HG03108 (cell line): ENCODE results near the gene EXOG.
A peak's percentile ranks its signal among the peaks of the same experiment; 100 is the strongest.

ENCODE experiments used
- ATAC-seq: cut with Tn5 transposase; IDR thresholded peaks from one replicate; pipeline ENCODE4 v1.9.1; 2021; ENCODE audit warnings: moderate library complexity; ENCODE audit not compliant: unreplicated experiment

Gene EXOG, protein sequence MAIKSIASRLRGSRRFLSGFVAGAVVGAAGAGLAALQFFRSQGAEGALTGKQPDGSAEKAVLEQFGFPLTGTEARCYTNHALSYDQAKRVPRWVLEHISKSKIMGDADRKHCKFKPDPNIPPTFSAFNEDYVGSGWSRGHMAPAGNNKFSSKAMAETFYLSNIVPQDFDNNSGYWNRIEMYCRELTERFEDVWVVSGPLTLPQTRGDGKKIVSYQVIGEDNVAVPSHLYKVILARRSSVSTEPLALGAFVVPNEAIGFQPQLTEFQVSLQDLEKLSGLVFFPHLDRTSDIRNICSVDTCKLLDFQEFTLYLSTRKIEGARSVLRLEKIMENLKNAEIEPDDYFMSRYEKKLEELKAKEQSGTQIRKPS

DNA sequence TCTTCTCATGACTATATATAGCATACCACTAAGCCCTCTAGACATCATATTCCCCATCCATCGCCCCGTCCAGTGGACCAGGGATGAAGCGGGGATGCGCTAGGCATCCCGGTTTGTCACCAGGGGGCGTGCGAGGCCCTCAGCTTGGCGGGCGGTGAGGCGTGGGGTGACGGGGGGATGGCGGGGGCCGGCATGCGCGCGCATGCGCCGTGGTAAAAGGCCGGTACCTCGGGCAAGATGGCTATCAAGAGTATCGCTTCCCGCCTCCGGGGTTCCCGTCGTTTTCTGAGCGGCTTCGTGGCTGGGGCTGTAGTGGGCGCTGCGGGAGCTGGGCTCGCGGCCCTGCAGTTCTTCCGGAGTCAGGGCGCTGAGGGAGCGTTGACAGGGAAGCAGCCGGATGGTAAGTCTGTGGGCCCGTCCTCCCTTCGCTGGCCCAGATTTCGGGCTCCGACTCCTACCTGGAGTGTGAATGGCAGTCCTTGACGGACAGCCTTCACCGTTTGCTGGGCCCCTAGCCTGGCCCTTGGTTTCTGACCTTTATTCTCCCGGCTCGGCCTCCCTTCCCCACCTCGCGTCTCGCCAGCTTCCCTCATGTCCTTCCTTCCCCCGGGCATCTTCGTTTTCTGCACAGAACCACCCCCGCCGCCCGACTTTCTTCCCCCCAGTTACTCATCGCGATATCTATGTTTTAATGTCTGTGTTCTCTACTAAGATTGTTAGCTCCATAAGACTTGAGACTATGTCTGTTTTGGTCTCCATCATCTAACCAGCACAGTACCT is at the start of gene EXOG:
EXOG (plus strand) TSS at position 210 of the 780 bp plus-strand sequence; CDS start at position 238, 28 bp downstream.
- ATAC-seq = peak; percentile 81

DNA sequence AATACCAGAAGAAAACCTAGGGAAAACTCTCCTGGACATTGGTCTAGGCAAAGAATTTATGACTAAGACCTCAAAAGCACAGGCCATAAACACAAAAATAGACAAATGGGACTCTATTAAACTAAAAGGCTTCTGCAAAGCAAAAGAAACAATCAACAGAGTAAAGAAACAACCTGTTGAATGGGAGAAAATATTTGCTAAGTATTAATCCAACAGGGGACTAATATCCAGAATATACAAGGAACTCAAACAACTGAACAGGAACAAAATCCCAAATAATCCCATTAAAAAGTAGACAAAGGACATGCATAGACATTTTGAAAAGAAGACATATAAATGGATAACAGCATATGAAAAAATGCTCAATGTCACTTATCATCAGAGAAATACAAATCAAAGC is 49.3 kb upstream of the EXOG start:
- no peak for ATAC-seq

DNA sequence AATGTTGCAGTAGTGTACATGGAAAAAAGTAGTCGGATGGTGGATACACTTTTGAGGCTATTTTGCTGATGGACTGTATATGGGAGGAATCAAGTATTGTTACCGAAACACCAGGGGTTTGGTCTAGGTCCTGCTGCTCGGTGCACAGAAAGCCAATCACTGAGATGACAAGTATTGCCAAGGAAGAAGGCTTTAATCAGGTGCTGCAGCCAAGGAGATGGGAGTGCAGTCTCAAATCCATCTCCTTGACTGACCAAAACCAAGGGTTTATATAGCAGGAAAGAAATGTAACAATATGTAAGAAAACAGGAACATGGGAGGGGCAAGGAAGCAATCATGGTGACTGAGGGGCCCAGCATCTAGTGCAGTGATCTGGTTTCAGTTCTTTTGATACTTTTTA is 45.3 kb upstream of the EXOG start:
- no peak for ATAC-seq

DNA sequence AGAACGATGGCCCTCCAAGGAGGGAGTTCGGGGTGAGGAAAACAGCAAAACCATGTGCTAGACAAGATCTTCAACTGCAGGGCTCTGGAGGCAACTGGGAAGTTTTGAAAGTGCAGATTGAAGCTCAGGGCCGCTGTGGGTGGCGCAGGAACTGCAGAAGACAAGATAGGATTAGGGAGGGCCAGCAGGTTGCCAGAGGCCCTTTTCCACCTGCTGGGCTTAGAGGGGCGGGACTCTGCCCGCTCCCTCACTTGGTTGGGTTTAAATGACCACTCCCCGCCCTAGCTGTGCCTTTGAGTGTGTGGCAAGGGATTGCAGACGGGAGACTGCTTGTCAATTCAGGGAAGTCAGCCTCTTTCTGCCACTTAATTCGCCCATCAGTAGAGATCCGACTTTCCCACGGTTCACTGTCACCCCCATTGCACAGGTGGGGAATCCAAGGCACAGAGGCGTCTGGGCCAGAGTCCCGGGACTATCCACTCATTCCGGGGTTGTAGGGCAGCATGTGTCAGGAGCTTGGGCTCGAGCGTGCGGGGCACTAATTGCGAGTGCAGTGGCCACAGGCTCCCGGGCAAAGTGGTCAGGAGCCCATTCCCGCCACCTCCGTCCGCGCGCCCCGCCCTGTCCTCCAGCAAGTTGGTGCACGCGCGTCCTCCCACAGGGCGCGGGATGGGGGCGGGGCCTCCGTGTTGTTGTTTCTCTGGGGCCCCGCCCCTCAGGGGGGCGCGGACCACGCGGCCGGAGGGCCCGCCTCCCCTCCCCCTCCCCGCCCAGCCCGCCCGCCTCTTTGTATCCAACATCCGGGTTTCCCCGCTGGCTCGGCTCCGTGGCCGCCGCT is 42.8 kb upstream of the EXOG start, which contains the start of gene ACVR2B:
ACVR2B (plus strand) TSS at position 816 of the 838 bp plus-strand sequence. CDS start 433 bp downstream, outside the sequence.
- peak; percentile 53 for ATAC-seq

DNA sequence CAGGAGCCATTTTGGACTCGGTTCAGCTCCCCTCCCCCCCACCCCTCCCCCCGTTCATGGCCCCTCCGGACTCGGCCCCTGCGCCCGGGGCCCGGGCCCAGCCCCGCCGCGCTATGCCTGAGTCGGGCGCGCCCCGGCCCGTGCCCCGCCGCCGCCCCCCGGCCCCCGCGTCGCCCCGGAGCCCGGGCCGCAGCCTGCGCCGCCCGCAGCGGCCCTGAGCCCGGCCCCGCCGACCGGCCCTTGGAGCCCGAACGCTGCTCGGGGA is 42.3 kb upstream of the EXOG start:
- peak; percentile 13 for ATAC-seq

DNA sequence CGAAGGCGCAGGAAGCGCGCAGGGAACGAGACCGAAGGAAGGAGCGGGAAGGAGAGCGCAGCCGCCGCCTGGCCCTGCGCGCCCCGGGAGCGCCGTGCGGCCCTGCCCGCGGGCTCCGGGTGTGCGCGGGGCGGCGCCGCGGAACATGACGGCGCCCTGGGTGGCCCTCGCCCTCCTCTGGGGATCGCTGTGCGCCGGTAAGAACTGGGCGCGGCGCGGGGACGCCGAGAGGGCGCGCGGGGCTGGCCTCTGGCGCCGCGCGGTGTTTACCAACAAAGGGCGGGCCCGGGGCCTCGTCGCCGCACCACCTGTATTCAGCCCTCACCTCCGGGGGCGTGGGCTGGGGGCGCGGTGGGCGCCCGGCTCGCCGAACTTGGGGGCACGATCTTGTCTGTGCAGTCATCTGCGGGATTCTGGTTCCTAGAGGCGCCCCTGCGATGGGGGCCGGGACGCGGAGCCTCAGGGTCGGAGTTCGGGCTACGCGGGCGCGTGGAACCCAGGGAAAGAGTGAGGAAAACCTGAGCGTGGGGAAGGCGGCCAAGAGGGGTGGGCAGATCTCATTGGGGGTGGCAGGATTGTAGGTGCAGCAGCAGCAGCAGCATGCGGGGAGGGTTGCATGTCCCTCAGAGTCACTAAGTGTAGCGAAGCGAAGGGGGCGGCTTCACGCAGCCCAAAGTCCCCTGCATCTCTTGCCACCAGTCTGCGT is 41.8 kb upstream of the EXOG start:
- ATAC-seq = peak; percentile 29

DNA sequence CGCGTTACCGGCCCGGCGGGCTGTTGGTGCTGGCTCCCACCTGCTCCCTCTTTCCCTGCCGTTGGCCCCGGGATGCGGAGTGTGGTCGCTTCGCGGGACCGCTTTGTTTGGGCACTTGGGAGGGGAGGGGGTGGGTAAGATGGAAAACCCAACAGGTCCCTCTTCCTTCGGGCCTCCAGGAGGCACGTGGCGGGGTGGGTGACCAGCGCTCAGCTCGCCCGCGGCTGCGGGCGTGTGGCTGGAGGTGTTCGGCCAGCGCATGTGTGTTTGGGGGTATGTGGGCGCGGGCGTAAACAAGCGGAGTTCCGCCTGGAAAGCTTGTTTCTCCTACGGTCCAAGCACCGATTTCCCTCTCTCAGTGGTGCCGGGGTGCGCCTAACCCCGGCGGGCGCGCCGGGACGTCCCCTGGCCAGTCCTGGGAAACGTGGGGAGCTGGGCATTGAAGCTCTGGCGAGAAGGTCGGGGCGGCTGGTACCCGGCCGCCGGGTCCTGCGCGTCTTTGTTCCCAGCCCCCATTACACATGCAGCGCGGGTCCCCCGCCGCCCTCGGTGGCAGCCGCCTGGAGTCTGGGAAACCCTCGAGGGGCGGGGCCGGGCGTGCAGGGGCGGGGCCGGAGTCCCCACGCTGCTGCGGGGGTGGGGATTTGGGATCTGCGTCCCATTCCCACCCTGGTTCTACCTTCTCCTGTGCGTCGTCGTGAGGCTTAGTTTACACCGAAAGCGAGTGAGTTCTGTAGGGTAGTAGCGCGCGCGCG is 41.1 kb upstream of the EXOG start:
- ATAC-seq = no peak

DNA sequence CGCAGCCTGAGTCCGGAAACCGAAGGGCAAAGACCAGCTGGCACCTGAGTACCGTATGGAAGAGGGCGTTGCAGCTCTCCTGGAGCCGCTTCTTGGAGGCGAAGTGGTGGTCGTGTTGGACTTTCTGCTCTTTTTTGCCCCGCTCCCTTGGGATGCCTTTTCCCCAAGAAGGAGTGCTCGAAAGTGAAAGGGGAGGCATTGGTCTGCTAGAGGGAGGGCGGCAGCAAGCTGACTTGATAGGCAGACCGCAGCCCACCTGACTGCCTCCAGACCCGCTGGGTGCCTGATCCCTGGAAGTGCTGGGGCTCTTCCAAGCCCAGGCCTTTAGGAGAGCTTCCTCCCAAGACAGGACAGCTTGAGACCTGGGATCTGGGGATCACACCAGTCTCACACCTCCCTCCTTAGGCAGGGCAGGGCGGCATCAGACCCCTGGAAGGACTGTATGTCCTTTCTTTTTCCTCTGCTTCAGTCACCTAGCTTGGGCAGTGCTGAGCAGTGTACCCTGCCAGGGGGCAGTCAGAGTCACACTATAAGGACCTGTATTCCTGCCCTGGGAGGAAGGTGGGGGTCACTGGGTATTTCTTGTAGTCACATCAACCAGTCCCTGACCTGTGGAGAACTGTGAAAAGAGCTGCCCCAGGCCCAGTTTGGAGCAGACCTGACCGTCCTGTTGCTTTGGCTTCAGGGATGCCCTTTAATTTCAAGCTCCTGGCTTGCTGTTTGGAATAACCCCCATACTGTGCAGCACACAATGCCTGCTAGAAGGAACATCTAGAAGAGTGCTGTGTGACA is 40.3 kb upstream of the EXOG start:
- ATAC-seq = no peak

DNA sequence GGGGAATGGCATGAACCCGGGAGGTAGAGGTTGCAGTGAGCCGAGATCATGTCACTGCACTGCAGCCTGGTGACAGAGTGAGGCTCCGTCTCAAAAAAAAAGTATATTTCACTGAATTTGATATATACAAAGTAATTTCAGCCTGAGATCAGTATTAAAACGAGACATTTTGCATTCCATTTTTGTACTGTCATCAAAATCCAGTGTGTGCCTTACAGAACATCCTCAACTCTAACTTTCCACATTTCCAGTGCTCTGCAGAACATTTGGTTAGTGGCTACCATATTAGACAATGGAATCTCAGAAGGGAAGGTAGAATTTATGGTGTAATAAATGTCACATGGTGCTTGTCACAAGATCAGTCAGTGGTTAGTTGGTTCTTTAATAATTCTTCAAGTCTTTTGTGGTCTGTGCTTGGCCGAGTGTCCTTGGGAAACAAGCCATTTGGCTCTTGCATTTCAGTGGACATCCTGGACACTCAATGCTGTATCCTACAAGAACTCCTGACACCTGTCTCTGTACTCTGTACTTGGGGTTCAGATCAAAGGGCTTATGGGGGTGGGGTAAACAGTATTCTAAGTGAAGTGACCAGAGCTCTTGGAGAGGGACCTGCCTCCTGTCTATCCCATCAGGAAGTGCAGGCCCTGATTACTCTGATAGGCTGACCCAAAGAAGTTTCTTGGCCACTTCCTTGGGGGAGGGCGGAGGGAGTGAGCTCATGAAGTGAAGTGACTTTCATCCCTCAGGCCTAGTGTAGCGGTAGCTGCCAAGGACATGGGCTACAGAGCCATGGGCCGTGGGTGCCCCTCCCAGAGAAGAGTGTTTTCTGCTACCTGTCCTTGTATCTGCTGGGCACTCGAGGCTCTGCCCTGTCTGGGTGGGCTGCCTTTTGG is 38.8 kb upstream of the EXOG start:
- ATAC-seq = no peak

DNA sequence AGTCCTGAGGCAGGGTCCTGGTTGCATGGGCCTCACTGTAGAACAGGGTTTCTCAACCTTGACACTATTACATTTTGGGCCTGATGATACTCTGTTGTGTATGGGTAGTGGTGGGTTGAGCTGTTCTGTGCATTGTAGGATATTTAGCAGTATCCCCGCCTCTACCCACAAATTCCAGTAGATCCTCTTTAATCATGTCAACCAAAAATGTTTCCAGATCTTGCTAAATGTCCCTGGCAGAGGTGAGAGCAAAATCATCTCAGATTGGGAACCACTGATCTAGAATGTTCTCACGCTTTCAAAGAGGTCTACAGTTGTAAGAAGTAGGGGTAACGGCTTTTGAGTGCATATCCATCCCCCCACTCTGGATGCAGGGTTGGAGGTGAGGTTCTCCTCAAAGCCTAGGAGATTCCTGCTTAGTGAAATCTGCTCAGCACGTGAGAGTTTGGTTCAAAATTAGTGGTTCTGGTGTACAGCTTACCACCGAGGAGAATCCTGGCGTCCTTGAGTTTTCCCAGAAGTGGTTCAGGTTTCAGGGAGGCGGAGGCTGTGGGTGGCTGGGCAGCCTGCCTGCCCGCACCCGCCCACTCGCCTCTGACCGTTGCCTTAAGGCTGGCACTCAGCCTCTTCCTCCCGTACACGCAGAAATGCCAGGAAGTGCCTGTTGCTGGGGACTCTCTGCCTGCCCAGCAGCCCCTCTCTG is 37.2 kb upstream of the EXOG start:
- no peak for ATAC-seq

DNA sequence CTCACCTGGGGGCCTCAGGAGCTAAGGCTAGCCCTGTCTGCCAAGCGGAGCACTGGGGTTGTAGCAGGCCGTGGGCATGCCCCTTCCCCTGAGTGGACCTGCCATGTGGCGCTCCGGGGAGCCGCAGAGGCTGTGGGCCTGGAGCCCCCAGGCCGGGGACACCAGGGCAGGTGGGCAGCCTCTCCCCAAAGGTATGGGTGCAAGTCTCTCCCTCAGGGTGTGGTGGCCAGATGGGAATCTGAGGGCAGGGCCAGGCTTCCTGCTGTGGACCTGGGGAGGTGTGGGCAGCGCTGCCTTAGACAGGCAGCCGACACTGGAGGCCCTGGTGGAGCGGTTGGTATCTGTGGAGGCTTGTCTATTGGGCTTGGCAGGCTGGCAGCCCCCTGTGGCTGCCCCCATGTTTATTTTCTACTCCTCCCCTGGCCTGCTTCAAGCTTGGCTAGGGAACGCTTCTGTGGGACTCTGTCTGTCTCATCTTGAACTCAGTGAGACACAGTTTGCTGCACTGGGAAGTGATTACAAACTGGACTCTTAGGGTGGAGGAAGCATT is 36.6 kb upstream of the EXOG start:
- ATAC-seq = no peak

DNA sequence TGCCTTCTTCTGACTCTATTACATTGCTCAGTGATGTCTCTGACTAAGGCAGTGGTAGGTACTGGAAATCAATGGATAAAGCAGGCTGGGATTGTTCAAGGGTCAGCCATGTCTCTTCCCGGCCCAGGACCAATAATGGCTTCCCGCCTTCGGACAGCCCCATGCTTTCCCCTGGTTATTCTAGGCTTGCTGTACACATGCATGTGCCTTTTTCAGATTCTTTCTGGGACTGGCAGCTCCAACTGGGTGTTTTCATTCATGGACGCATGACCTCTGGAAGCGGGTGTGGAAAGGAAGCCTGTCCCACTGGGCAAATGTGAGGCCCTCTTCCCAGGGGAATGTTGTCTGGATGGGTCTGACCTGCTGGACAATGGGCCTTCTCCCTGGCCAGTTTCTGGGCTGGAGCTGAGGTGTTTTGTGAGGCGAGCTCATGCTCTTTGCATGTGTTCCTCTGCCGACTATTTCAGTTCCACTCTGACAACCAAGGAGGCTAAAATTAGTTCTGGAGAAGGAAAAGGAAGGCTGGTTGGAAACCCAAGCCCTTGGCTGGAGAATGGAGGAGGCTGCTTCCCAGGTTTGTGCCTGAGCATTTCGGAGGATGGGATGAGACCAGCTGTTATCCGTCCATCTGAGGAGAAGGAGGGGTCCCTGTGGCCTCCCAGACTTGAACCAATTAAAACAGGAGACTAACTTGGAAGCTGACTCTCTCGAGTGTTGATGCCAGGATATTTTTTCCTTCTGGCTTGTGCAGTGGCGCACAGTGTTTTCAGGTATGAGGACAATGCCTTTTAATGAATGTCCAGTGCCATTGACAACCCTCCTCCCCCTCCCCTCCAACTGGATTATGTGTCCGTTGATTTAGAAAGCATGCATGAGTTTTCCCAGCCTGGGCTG is 35.5 kb upstream of the EXOG start:
- ATAC-seq = no peak

DNA sequence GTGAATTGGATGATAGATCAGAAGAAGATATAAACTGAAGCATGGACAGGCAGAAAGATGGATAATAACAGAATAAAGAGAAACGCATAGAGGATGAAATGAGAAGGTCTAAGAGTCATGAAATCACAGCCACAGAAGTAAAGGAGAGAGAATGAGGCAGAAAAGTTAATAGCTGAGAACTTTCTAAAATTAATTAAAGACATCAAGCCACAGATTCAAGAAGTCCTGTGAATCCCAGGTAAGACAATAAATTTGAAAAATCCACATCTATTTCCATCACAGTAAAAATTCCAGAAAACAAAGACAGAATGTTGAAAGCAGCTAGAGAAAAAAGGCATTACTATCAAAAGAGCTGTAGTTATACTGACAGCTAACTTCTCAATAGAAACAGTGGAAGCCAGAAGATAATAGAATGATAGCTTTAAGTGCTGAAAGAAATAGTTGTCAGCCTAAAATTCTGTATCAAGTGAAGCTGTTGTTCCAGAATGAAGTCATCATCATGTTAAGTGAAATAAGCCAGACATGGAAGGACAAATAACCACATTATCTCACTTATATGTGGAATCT is 30.5 kb upstream of the EXOG start:
- no peak for ATAC-seq

DNA sequence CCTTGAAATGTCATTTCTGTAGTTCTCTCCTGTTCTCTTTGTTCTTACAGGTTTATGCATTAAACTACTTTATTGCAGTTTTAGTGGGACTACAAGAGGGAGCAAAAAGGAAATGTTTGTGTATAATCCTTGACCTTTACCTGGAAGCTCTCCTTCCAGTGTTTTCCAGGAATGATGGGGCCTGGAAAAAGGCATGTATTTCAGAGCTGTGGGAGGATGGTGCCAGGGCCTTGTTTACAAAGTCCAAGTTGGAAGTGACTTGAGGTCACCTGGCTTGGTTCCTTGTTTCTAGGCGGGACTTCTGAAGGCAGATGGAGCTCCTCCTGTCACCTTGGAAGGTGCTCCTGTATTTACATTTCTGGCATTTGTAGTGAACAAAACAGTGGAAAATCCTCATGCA is 27.4 kb upstream of the EXOG start:
- no peak for ATAC-seq

DNA sequence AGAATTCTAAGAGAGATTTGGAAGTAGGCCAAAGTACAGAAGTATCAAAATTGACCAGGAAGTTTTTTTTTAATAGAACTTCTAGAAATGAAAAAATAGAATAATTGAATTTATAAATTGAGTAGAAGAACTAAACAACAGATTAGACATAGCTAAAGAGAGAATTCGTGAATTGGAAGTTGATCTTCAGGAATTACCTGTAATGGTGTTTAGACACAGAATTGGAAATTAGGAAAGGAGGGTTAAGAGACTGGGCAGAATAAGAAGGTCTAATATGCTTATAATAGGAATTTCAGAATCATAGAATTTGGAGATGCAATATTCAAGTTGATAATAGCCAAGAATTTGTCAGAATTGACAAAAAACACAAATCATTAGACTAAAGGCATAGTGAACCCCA is 26.3 kb upstream of the EXOG start:
- ATAC-seq = no peak

DNA sequence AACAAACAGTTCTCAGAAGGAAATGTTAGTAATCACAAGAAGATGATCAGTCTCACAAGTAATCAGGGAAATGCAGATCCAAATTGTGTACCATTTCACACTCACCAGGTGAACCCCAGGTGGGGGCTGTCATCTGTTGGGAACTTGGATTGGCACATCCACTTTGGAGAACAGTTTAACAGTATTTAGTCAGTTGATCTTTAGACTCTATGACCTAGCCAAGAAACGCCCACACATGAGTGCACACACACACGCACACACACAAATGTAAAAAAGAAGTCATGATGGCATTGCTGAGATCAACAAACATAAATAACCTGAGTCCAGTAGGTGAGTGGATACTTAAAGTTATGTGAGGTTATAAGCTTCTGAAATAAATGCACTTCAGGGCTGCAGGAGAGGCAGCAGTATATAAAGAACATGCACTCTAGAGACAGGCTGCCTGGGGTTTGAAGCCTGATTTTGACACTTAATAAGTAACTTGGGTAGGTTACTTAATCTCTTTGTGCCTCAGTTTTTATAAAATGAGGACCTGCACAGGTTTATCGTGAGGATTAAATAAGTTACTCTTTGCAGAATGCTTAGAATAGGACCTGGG is 24.8 kb upstream of the EXOG start:
- ATAC-seq = no peak
